PC-3 (cell line): ENCODE measurements around the gene SCYGR5.

Experiments
- EZH2 ChIP-seq: fragments of 300-600 bp; sonication (generic); IDR thresholded peaks from one replicate; pipeline ENCODE4 v1.6.1; 2017; ENCODE audit warnings: antibody characterized with exemption, mild to moderate bottlenecking, low read length; ENCODE audit not compliant: unreplicated experiment
- EZH2phosphoT487 ChIP-seq: fragments of 300-600 bp; sonication (generic); IDR thresholded peaks from 2 replicates; pipeline ENCODE4 v1.6.1; 2018; ENCODE audit warnings: mild to moderate bottlenecking, antibody characterized with exemption, low read length, borderline replicate concordance
- TF ChIP-seq, protein P1 (sequence below): fragments of 300-600 bp; sonication (generic); conservative IDR thresholded peaks from 2 replicates; pipeline ENCODE4 v1.5.1; 2017; ENCODE audit warnings: antibody characterized with exemption, low read depth, mild to moderate bottlenecking, low read length

DNA sequence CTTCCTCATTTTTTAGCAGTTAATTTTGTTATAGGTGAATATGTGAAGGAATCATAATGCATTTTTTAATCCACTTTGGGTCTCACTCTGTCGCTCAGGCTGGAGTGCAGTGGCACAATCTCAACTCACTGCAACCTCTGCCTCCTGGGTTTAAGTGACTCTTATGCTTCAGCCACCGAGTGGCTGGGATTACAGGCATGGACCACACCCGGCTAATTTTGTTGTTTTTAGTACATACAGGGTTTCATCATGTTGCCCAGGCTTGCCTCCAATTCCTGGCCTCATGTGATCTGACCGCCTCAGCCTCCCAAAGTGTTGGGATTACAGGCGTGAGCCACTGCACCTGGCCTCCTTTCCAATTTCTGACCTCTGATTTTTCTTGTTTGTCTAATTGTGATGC is 17.7 kb downstream of the SCYGR5 start:
- TF ChIP-seq, protein P1, sequence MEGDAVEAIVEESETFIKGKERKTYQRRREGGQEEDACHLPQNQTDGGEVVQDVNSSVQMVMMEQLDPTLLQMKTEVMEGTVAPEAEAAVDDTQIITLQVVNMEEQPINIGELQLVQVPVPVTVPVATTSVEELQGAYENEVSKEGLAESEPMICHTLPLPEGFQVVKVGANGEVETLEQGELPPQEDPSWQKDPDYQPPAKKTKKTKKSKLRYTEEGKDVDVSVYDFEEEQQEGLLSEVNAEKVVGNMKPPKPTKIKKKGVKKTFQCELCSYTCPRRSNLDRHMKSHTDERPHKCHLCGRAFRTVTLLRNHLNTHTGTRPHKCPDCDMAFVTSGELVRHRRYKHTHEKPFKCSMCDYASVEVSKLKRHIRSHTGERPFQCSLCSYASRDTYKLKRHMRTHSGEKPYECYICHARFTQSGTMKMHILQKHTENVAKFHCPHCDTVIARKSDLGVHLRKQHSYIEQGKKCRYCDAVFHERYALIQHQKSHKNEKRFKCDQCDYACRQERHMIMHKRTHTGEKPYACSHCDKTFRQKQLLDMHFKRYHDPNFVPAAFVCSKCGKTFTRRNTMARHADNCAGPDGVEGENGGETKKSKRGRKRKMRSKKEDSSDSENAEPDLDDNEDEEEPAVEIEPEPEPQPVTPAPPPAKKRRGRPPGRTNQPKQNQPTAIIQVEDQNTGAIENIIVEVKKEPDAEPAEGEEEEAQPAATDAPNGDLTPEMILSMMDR: no peak
- TF ChIP-seq EZH2: no peak
- TF ChIP-seq EZH2phosphoT487: no peak
